Transverse colon (tissue), 4 donors: Measurements from ENCODE around the gene TIMM17A.

ENCODE experiments used
- EP300 ChIP-seq: sonication (generic); formaldehyde crosslinking; IDR thresholded peaks from one replicate; pipeline ENCODE4 v1.6.1; 2017; ENCODE audit warnings: antibody characterized with exemption, low read depth
- POLR2A ChIP-seq: fragments of 450-650 bp; IDR thresholded peaks from one replicate; pipeline ENCODE4 v1.6.1; 2016; ENCODE audit warnings: antibody characterized with exemption, mild to moderate bottlenecking, moderate library complexity
- POLR2AphosphoS5 ChIP-seq, 3 donors: sonication (generic); formaldehyde crosslinking; IDR thresholded peaks; one replicate each; pipeline ENCODE4 v1.6.1; 2016; ENCODE audit warnings: antibody characterized with exemption in 3 of 3
- TF ChIP-seq, protein P1 (sequence below), 5 experiments: fragments of 200-600 bp in 3 of 5; fragments of 450-650 bp in 2 of 5; sonication (generic) in 3 of 5; IDR thresholded peaks; 1 replicate in 2 of 5; 2 replicates in 3 of 5; pipeline ENCODE4 v1.5.1; 2016 to 2017; ENCODE audit warnings: antibody characterized with exemption in 5 of 5, inconsistent platforms in 3 of 5, mild to moderate bottlenecking in 2 of 5, moderate library complexity in 1 of 5

DNA sequence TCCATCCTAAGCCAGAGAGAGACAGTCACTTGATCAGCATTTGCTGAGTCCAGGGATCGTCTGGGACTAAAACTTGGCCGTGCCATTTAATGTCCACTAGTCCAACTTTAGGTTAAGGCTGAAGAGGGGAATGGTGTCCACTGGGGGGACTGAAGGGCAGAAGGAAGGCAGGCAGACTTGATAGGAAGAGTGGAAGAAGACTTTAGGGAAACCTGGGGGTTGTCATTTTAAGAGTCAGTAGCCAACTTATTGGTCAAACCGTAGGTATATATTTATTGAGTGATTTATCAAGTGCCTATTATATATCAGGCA is 7.7 kb upstream of the TIMM17A start:
- TF ChIP-seq, protein P1, sequence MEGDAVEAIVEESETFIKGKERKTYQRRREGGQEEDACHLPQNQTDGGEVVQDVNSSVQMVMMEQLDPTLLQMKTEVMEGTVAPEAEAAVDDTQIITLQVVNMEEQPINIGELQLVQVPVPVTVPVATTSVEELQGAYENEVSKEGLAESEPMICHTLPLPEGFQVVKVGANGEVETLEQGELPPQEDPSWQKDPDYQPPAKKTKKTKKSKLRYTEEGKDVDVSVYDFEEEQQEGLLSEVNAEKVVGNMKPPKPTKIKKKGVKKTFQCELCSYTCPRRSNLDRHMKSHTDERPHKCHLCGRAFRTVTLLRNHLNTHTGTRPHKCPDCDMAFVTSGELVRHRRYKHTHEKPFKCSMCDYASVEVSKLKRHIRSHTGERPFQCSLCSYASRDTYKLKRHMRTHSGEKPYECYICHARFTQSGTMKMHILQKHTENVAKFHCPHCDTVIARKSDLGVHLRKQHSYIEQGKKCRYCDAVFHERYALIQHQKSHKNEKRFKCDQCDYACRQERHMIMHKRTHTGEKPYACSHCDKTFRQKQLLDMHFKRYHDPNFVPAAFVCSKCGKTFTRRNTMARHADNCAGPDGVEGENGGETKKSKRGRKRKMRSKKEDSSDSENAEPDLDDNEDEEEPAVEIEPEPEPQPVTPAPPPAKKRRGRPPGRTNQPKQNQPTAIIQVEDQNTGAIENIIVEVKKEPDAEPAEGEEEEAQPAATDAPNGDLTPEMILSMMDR (IDR thresholded peaks at IDR 0.05) = no peak
- TF ChIP-seq POLR2AphosphoS5 (IDR thresholded peaks at IDR 0.05) = no peak
- TF ChIP-seq POLR2A = no peak
- TF ChIP-seq EP300 = no peak
